ENCODE results near the gene SLC4A7.
"Not testable (repeated sequence)": the region's sequence is repeated elsewhere in the genome, so short reads cannot be mapped to it uniquely, and the experiment has no call there.

The SLC4A7 gene

GRCh38 chr3:27357665-27358258 is 126.4 kb downstream of the SLC4A7 start:
- no peak for DNase-seq

DNA sequence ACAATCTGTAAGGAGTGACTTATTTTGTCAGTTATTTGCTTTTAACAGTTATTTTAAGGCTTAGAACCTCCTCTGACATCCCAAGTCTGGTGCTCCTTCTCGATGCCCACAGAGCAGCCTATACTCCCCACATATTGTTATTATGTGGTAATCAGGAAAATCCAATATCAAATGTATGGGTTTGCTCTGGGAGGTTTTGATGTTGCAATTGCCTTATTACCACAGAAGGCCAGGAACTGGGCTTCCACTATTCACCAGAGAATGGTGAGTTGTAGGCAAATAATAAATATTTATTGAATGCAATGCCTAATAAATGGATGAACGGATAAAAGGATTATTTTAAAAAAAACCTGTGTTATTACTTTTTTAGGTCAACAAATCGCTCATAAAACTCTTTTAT is 127.2 kb downstream of the SLC4A7 start:
- no peak for DNase-seq

DNA sequence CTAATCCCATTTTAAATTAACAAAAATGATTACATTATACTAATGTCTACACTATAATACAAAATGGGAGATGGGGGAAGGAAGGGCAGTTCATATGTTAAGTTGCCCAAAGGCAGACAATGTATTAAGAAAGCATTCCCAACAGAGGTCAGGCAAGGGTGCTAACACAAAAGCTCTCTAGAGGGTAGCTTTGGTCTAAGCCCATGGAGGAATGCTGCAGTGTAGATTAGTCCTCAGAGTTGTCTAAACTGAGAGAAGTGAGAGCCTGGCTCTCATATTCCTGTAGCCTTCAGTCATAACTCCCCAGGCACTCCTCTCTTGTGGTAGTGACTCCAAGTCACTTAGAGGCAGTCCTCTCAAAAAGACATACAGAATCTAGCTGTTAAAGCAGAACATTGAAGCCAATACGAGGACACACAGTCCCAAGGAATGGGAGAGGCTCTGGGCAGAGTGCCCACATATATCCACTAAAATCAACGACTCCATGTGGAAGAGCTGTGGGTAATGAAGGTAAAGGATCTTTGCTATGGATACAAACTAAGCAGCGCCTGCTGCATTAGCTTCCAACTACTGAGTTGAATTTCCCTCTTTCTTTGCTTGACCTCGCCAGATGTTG is 129.5 kb downstream of the SLC4A7 start:
- no peak for DNase-seq

- DNase-seq = no peak
These were observed 130.0 kb downstream of the SLC4A7 start for GRCh38 chr3:27354161-27354560.

- DNase-seq = no peak
These were observed 131.0 kb downstream of the SLC4A7 start for GRCh38 chr3:27353221-27353620.

DNA sequence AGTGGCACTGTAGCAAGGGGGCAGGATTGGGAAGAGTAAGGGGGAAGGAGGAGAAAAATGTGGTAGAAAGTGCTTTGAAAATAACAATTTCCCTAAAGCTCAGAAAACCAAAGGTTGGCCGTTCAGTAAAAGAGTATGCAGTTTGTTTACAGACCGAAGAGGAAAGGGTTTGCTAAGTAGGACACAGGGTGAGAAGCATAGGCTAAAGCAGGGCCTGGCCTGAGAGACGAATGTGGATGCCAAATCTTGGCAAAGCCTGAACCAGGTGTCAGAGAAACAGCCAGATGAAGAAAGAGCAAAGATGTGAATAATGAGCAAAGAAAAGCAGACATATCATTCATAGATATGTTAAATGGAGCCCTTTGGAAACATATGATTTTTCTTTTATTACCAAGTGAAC is 132.1 kb downstream of the SLC4A7 start:
- DNase-seq = no peak

GRCh38 chr3:27349832-27350231 is 134.4 kb downstream of the SLC4A7 start:
- no peak for DNase-seq

GRCh38 chr3:27345959-27346865 is 138.0 kb downstream of the SLC4A7 start:
- DNase-seq = no peak

- DNase-seq = no peak
These were observed 138.7 kb downstream of the SLC4A7 start for GRCh38 chr3:27345493-27345892.

DNA sequence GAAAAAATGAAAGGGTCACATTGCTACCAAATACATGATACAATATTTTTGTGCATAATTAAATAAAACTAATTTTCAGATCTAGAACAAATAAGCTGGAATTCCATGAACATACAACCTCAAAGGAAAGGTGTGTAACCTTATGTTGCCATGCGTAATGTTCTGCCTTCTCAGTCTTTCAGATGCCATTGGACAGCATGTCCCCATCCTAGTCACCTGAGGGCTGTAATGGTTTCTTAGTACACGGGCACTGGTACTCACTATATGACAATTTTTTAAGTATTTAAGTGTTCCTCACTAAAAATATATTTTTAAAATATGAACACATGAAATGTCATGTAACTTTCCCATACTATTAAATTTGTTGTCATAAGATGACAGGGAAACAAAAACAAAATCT is 139.1 kb downstream of the SLC4A7 start:
- no peak for DNase-seq

GRCh38 chr3:27344192-27344591 is 140.0 kb downstream of the SLC4A7 start:
- no peak for DNase-seq

- DNase-seq = no peak
These were observed 141.9 kb downstream of the SLC4A7 start for GRCh38 chr3:27342267-27342666.

GRCh38 chr3:27340534-27340933 is 143.7 kb downstream of the SLC4A7 start:
- DNase-seq = no peak

DNA sequence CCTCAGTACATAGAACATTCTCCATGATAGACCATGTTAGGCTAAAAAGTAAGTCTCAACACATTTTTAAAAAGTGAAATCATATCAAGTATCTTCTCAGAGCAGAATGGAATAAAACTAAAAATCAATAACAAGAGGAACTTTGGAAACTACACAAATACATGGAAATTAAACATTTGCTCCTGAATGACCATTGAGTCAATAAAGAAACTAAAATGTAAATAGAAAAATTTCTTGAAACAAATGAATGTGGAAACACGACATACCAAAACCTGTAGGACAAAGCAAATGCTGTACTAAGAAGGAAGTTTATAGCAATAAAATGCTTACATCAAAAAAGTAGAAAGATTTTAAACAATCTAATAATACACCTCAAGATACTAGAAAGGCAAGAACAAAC is 148.6 kb downstream of the SLC4A7 start:
- DNase-seq = no peak

GRCh38 chr3:27333843-27334242 is 150.3 kb downstream of the SLC4A7 start:
- DNase-seq = no peak

- not testable (repeated sequence) for DNase-seq
These were observed 155.0 kb downstream of the SLC4A7 start for GRCh38 chr3:27328982-27329762.

- no peak for DNase-seq
These were observed 157.3 kb downstream of the SLC4A7 start for GRCh38 chr3:27326629-27327545.

GRCh38 chr3:27326202-27326601 is 158.0 kb downstream of the SLC4A7 start:
- no peak for DNase-seq

DNA sequence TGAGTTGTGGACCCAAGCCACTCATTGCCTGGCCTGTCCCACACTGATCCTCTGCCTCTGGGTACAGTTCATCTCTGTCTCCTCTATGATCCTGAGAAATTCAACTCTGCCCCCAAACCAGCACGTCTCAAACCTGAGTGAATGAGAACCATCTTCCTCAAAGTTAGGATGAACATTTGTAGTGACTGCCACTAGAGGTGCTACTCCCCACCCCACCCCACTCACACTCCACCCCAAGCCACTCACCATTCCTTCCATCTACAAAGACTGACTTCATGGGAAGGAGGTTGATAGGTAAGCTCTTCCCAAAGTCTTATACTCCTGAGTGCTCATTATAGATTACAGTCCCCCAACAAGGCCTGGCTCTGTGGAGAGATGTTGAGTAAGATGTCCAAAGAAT is 158.8 kb downstream of the SLC4A7 start:
- no peak for DNase-seq

DNA sequence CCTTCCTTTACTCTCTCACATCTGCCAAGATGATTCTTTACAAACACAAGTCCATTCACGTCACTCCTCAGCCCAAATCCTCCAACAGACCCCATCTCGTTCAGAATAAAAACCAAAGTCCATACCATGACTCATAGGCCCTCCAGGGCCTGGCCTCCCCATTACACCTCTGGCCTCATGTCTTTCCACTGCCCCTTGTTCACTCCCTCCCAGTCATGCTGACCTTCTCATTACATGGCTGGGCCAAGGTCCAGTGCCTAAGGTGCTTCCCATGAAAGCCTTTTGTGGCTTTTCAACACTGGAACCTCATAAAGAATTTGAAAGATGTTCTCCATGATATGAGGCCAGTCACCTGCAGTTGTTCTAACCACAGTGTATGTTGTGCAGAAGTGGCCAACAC is 159.5 kb downstream of the SLC4A7 start:
- no peak for DNase-seq

DNA sequence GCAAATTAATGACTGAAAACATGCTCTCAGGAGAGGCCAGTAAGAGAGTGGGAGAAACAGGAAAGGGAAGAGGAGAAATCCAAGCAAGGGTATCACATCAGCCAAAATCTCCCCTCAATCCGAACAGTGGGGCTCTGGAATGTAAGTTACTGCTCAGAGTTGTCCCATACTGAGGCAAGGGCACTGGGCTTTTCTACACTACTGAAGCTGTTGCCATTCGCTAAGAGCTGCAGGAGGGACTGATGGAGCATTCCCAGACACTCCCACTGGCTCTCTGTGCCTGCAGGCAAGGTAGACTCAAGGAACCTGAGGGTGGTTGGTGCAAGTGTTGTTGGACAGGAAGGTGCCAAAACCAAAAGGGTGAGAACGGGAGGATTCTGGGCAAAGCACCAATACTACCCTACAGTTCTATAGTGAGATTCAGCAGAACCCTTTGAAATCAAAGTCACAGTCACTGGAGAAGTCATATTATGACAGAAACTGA is 161.1 kb downstream of the SLC4A7 start:
- DNase-seq = no peak

Measured in activated CD8-positive, alpha-beta memory T cell treated with anti-CD3 and anti-CD28 coated beads, Interleukin-2, amount 50 U/mL, for 48 hours (primary cell).